T-cell (primary cell): ENCODE measurements around the gene ZNF282. TPM values are rescaled to one million over a fixed set of nuclear protein-coding genes. Genes with fewer than 3 reads are reported as not detected.
"Not testable (repeated sequence)": the region's sequence is repeated elsewhere in the genome, so short reads cannot be mapped to it uniquely, and the experiment has no call there.

ENCODE experiments used
- ATAC-seq, 4 experiments: fragments of 200-7000 bp in 3 of 4; fragments of 150-1000 bp in 1 of 4; cut with Tn5 transposase; replicated peaks in 1 of 4; 1 replicate in 3 of 4; 2 replicates in 1 of 4; pipeline ENCODE4 v1.10.0; 2021; ENCODE audit warnings: moderate library complexity in 3 of 4, mild to moderate bottlenecking in 2 of 4, moderate number of reproducible peaks in 1 of 4
- CTCF ChIA-PET, 2 donors: fragments of 300-600 bp; sonication (Branson Sonifier 250); formaldehyde crosslinking; loops; one replicate each; lab custom pipeline; 2022; ENCODE audit warnings: antibody characterized with exemption in 2 of 2; lab: Charles Lee
- POLR2A ChIA-PET, 2 donors: fragments of 300-600 bp; sonication (Branson Sonifier 250); formaldehyde crosslinking; loops; one replicate each; lab custom pipeline; 2022; ENCODE audit warnings: antibody characterized with exemption in 2 of 2; lab: Charles Lee
- DNase-seq, 35 experiments: peaks; one replicate each; pipeline versions ENCODE4 v3.0.0 to v3.0.0-alpha.2; 2013 to 2023
- H3K27ac ChIP-seq: one replicate; pipeline ENCODE4 v1.5.1; 2013; ENCODE audit warnings: low read length
- H3K27me3 ChIP-seq, 2 experiments: replicated peaks in 1 of 2; 1 replicate in 1 of 2; 2 replicates in 1 of 2; pipeline versions ENCODE4 v1.6.1 to v1.7.0; 2013; ENCODE audit warnings: low read length in 1 of 2, mixed read lengths in 1 of 2; ENCODE audit not compliant: control insufficient read depth in 2 of 2, insufficient read depth in 2 of 2; ENCODE audit errors: extremely low read depth in 1 of 2
- H3K36me3 ChIP-seq, 2 donors: 1 replicate in 1 of 2; 2 replicates in 1 of 2; pipeline versions ENCODE4 v1.6.1 to v1.7.0; 2013; ENCODE audit warnings: low read length in 1 of 2; ENCODE audit not compliant: control insufficient read depth in 2 of 2, insufficient read depth in 1 of 2; ENCODE audit errors: extremely low read depth in 1 of 2
- H3K4me1 ChIP-seq, 2 experiments: 1 replicate in 1 of 2; 2 replicates in 1 of 2; pipeline versions ENCODE4 v1.6.1 to v1.7.0; 2013; ENCODE audit warnings: low read length in 2 of 2, mixed read lengths in 1 of 2; ENCODE audit not compliant: insufficient read depth in 2 of 2, control insufficient read depth in 1 of 2; ENCODE audit errors: extremely low read depth in 1 of 2
- H3K4me3 ChIP-seq, 2 donors: 1 replicate in 1 of 2; 2 replicates in 1 of 2; pipeline versions ENCODE4 v1.5.1 to v1.7.0; 2013; ENCODE audit warnings: mild to moderate bottlenecking in 2 of 2, low read length in 1 of 2, moderate library complexity in 1 of 2; ENCODE audit not compliant: control insufficient read depth in 1 of 2; ENCODE audit errors: extremely low read depth in 1 of 2
- H3K9me3 ChIP-seq: 2 replicates; pipeline ENCODE4 v1.7.0; 2013
- H3K27ac Mint-ChIP-seq, 2 donors: one replicate each; pipeline ENCODE4 v1.8.0; 2020 to 2021; ENCODE audit warnings: mild to moderate bottlenecking in 2 of 2, mixed read lengths in 2 of 2
- H3K27me3 Mint-ChIP-seq, 2 donors: one replicate each; pipeline ENCODE4 v1.8.0; 2021 to 2022; ENCODE audit warnings: mixed read lengths in 2 of 2
- H3K36me3 Mint-ChIP-seq: one replicate; pipeline ENCODE4 v1.8.0; 2021; ENCODE audit warnings: mixed read lengths
- H3K4me1 Mint-ChIP-seq, 3 donors: one replicate each; pipeline ENCODE4 v1.8.0; 2020 to 2022; ENCODE audit warnings: mixed read lengths in 3 of 3, mild to moderate bottlenecking in 1 of 3
- H3K4me3 Mint-ChIP-seq, 3 donors: one replicate each; pipeline ENCODE4 v1.8.0; 2020 to 2022; ENCODE audit warnings: mild to moderate bottlenecking in 3 of 3, mixed read lengths in 3 of 3, moderate library complexity in 3 of 3
- H3K9me3 Mint-ChIP-seq, 3 donors: one replicate each; pipeline ENCODE4 v1.8.0; 2020 to 2022; ENCODE audit warnings: mixed read lengths in 3 of 3
- WGBS: methylation state at CpG from one replicate; pipeline ENCODE4 v1.1.5; 2013; ENCODE audit warnings: missing lambda C conversion rate; ENCODE audit not compliant: insufficient coverage; 5-methylcytosine and 5-hydroxymethylcytosine counted together
- total RNA-seq, 35 experiments: library from RNA in 6 of 35; stranded (reverse) in 6 of 35; fragments of 120-200 nt in 1 of 35; gene quantifications; one replicate each; pipeline versions ENCODE4 v1.2.1 to v1.2.4 and lab custom pipeline; 2013 to 2026

ZNF282 gene
- total RNA-seq, 5 donors from 2014 or later (not counting 1 experiment from before 2014, with no cell fraction given) = 14.8 to 29.1 (median 22.4) TPM

- Mint-ChIP-seq H3K4me1 (peaks cover 46 to 49% (median 49%) of the 10 kb centered on the region in 3 donors), H3K27ac (peak overlapping the region in 1 of 2 donors; percentile 22)
Measured at GRCh38 chr7:149241696-149242095, 46.4 kb downstream of the ZNF282 start.

GRCh38 chr7:149245244-149245643 is 49.9 kb downstream of the ZNF282 start:
- no peak for ATAC-seq
- WGBS = 17% methylated on average over 2 of the region's 5 CpGs
- H3K27ac ChIP-seq = no peak overlapping the region

More at GRCh38 chr7:149241696-149242095, 46.4 kb downstream of the ZNF282 start:
- ATAC-seq = no peak
- WGBS = 84% methylated on average over 2 of the region's 5 CpGs
- ChIA-PET POLR2A (no interaction called here), CTCF (interaction anchor here (0.6 to 1.4 kb wide), 5 partner anchors 20 to 536 kb away, joined by 3 to 7 read pairs (median 5); partner anchors contain the start of gene ZNF783 (in 1 of the 2))
- peaks cover 8 to 18% of the 10 kb centered on the region in 2 experiments for H3K4me1 ChIP-seq
- no peak for DNase-seq
- H3K36me3 ChIP-seq = no peaks in the 10 kb centered on the region
- Mint-ChIP-seq H3K27me3 (peaks cover under 1 to 8% of the 10 kb centered on the region in 2 donors), H3K4me3 (peak overlapping the region; percentile 36 to 90 (median 89)), H3K9me3 (peaks cover 0 to 5% (median 3%) of the 10 kb centered on the region in 3 donors), H3K36me3 (peaks cover 8% of the 10 kb centered on the region)
- H3K9me3 ChIP-seq = no peaks in the 10 kb centered on the region
- no peak overlapping the region for H3K27ac ChIP-seq
- H3K4me3 ChIP-seq = no peak overlapping the region
- H3K27me3 ChIP-seq = peaks cover 0 to 8% of the 10 kb centered on the region in 2 experiments

GRCh38 chr7:149245744-149246143 is 50.4 kb downstream of the ZNF282 start:
- peaks cover 12% of the 10 kb centered on the region for H3K36me3 Mint-ChIP-seq
- H3K4me3 ChIP-seq = no peak overlapping the region
- no peaks in the 10 kb centered on the region for H3K9me3 ChIP-seq
- ATAC-seq (no peak), DNase-seq (no peak)
- no peak overlapping the region for H3K4me3 Mint-ChIP-seq
- H3K4me1 Mint-ChIP-seq = peaks cover 40 to 49% (median 45%) of the 10 kb centered on the region in 3 donors
- no peak overlapping the region for H3K27ac ChIP-seq
- no CpG with 5 or more reads among the region's 5 CpGs for whole genome bisulfite sequencing
- H3K27me3 Mint-ChIP-seq = no peaks in the 10 kb centered on the region
- H3K9me3 Mint-ChIP-seq = peaks cover 0 to 5% (median 3%) of the 10 kb centered on the region in 3 donors
- no peaks in the 10 kb centered on the region for H3K27me3 ChIP-seq
- peaks cover 0 to 9% of the 10 kb centered on the region in 2 donors for H3K36me3 ChIP-seq
- CTCF ChIA-PET = no interaction called here
- H3K4me1 ChIP-seq = peaks cover 3% of the 10 kb centered on the region in 2 experiments
- peak overlapping the region in 1 of 2 donors; percentile 29 for H3K27ac Mint-ChIP-seq
- POLR2A ChIA-PET = no interaction called here

More at GRCh38 chr7:149245244-149245643, 49.9 kb downstream of the ZNF282 start:
- H3K9me3 ChIP-seq = no peaks in the 10 kb centered on the region
- Mint-ChIP-seq H3K4me3 (no peak overlapping the region), H3K36me3 (peaks cover 10% of the 10 kb centered on the region), H3K9me3 (peaks cover 0 to 5% (median 3%) of the 10 kb centered on the region in 3 donors), H3K27ac (no peak overlapping the region), H3K27me3 (no peaks in the 10 kb centered on the region), H3K4me1 (peaks cover 45 to 54% (median 49%) of the 10 kb centered on the region in 3 donors)
- no peak overlapping the region for H3K4me3 ChIP-seq
- H3K36me3 ChIP-seq = peaks cover 0 to 4% of the 10 kb centered on the region in 2 donors
- DNase-seq = no peak
- ChIA-PET CTCF (no interaction called here), POLR2A (interaction anchor here in 1 of 2 donors (0.7 kb wide), 1 partner anchor 95 kb away, joined by 6 read pairs; no protein-coding TSS in a partner anchor)
- peaks cover 8% of the 10 kb centered on the region in 2 experiments for H3K4me1 ChIP-seq
- no peaks in the 10 kb centered on the region for H3K27me3 ChIP-seq

GRCh38 chr7:149248777-149249176 is 53.4 kb downstream of the ZNF282 start:
- no peaks in the 10 kb centered on the region for H3K9me3 ChIP-seq
- ChIA-PET CTCF (interaction anchor here in 1 of 2 donors (0.8 kb wide), 1 partner anchor 74 kb away, joined by 3 read pairs; no protein-coding TSS in a partner anchor), POLR2A (interaction anchor here in 1 of 2 donors (0.5 kb wide), 1 partner anchor 8 kb away, joined by 8 read pairs; no protein-coding TSS in a partner anchor)
- peak overlapping the region in 1 of 2 donors; percentile 68 for H3K27ac Mint-ChIP-seq
- H3K4me1 Mint-ChIP-seq = peaks cover 23 to 31% (median 28%) of the 10 kb centered on the region in 3 donors
- H3K27ac ChIP-seq = no peak overlapping the region
- no peak overlapping the region for H3K4me3 Mint-ChIP-seq
- no peak for ATAC-seq
- WGBS = 25% methylated on average over 2 of the region's 3 CpGs
- peaks cover 7 to 35% of the 10 kb centered on the region in 2 donors for H3K36me3 ChIP-seq
- H3K27me3 Mint-ChIP-seq = no peaks in the 10 kb centered on the region
- H3K9me3 Mint-ChIP-seq = no peaks in the 10 kb centered on the region
- no peak for DNase-seq
- H3K4me3 ChIP-seq = no peak overlapping the region
- no peaks in the 10 kb centered on the region for H3K4me1 ChIP-seq
- H3K36me3 Mint-ChIP-seq = peaks cover 22% of the 10 kb centered on the region
- H3K27me3 ChIP-seq = no peaks in the 10 kb centered on the region

- ChIA-PET CTCF (interaction anchor here in 1 of 2 donors (1.5 kb wide), 1 partner anchor 10 kb away, joined by 3 read pairs; no protein-coding TSS in a partner anchor), POLR2A (interaction anchor here in 1 of 2 donors (1.1 kb wide), 1 partner anchor 35 kb away, joined by 4 read pairs; no protein-coding TSS in a partner anchor)
- peaks cover 13 to 49% of the 10 kb centered on the region in 2 donors for H3K36me3 ChIP-seq
- ATAC-seq, H3K4me3 ChIP-seq, H3K9me3 ChIP-seq, H3K27me3 Mint-ChIP-seq, H3K27me3 ChIP-seq, H3K27ac ChIP-seq, H3K4me3 Mint-ChIP-seq, DNase-seq, H3K9me3 Mint-ChIP-seq, H3K27ac Mint-ChIP-seq, H3K4me1 ChIP-seq: not testable (repeated sequence)
- 96% methylated on average over 13 of the region's 18 CpGs for WGBS
- peaks cover 17 to 25% (median 22%) of the 10 kb centered on the region in 3 donors for H3K4me1 Mint-ChIP-seq
- H3K36me3 Mint-ChIP-seq = peaks cover 23% of the 10 kb centered on the region
Measured at GRCh38 chr7:149250151-149250550, 54.8 kb downstream of the ZNF282 start.

- H3K27ac Mint-ChIP-seq, H3K4me3 ChIP-seq, H3K27me3 Mint-ChIP-seq, ATAC-seq, H3K4me3 Mint-ChIP-seq, H3K4me1 ChIP-seq, H3K27ac ChIP-seq, DNase-seq, POLR2A ChIA-PET, H3K27me3 ChIP-seq, H3K9me3 Mint-ChIP-seq, H3K9me3 ChIP-seq: not testable (repeated sequence)
- 100% methylated on average over 3 of the region's 10 CpGs for WGBS
- peaks cover 13 to 52% of the 10 kb centered on the region in 2 donors for H3K36me3 ChIP-seq
- CTCF ChIA-PET = interaction anchor here in 1 of 2 donors (0.7 kb wide), 2 partner anchors 11 to 401 kb away, joined by 3 to 5 read pairs; partner anchors contain the start of gene ZNF783
- peaks cover 6 to 16% (median 13%) of the 10 kb centered on the region in 3 donors for H3K4me1 Mint-ChIP-seq
- H3K36me3 Mint-ChIP-seq = peaks cover 29% of the 10 kb centered on the region
Measured at GRCh38 chr7:149251518-149251917, 56.2 kb downstream of the ZNF282 start.
